A204.1 (cell line): ENCODE measurements around the gene GATA2.

Experiments
- FAIRE-seq: peaks from 2 replicates; lab custom pipeline; 2012; peaks lifted over from hg19 to GRCh38; lab: Jason Lieb, UNC

GATA2 gene

DNA sequence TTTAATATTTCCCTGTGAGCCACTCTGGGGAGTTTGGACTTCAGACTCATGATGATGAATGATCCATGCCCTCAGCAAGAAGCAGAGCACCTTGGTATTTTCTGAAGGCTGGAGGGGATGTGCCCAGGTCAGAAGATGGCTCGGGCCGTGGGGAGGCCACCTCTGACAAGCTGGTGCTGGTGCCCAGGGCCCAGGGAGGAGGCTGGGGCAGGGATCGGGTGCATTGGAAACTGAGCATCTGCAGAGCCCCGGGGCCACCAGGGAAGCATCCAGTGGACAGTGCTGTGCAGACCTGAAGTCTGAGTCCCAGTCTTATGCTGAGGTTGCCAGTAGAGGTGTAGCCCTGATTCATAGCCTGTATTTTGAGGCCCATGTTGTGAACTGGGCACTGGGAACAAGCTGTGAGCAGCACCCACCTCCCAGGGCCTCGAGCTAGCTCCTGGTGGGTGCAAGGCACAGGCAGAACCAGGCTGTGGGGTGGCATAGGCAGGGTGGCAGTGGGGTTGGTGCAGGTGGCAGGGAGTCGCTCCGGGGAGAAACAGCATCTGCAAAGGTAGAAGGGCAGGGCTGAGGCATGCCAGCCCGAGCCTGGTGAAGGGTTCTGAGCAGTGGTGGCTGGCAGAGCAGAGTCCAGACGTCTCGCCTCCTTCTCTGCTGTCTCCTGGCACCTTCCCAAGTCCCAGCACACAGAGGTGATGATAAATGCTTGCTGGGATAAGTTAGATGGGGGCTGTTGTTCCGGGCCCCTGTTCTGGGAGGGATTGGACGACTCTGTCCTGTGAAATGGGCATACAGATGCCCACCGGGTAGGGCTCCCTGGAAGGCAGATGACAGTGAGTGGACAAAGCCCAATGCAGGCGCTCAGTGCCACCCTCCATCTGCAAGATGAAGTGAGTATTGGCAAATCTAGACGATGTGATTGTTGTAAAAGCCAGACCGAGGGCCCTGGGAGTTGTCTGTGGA, 36.9 kb downstream of the GATA2 start:
- no peak for FAIRE-seq

DNA sequence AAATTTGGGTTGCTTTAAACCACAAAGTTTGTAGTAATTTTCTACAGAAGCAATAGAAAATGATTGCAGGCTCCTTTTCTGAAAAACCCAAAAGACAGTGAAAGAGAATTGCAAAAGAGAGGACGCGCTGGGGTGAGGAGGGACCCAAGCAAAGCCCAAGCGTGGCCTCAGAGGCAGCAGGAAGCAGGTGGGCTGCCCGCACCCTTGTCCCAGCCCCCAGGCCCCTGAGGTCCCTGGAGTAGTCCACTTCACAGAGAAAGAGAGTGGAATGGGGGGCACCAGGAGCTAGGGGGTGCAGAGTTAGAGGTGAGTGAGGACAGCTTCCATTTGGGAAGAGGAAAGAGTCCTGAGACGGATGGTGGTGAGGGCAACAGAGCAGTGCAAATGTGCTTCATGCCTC, 37.9 kb downstream of the GATA2 start:
- no peak for FAIRE-seq

- no peak for FAIRE-seq
Observed at GRCh38 chr3:128454310-128454618, 38.7 kb downstream of the GATA2 start.

DNA sequence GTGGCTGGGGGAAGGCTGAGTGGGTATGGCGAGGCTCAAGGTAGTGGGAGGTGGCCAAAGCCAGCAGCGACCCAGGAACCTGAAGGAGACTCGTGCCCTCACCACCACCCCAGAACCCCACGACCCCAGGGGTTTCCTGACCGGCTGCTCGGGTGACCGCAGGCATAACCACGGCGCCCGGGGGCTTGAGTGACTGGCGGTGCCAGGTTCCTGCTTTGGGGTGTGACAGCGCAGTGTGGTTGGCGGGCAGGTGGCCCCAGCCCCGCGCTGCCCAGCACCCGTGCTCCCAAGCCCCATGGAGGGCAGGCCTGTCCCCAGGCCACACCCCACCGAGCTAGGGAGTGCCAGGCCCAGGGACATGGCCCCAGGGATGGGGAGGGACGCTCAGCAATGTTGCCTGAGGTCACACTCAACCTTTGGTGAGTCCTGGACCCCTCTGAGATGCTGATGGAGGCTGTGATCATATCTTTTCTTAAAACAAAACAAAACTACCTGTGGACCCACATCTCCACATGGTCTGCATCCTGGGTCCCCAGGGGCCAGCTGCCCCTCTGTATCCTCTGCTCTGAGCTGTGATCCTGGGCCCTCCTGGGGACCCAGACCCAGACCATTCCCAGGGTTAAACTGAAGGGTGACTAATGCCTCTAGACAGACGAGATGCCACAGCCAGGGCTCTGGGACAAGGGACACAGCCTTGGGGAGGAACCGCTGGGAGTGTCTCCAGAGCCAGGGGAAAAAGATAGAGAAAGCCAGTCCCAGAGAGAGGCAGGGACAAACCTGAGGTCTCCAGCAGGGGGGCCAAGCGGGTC, 39.3 kb downstream of the GATA2 start:
- FAIRE-seq: no peak

- no peak for FAIRE-seq
Observed at GRCh38 chr3:128452678-128453275, 40.2 kb downstream of the GATA2 start.

DNA sequence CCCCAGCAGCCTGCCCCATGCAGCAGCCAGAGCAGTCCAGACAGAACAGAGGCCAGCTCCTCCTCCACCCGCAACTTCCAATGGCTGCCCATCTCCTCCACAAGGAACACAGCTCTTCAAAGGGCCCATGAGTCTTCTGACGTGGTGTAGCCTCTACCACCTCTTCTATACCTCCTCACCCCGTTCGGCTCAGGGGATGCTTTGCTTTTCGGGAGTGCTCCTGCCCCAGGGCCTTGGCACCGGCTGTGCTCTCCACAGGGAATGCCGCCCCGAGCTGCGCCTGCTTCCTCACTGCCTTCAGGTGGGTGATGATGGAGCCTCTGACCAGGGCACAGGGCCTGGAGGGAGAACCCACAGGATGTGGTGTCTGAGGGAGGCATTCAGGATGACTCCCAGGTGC, 40.9 kb downstream of the GATA2 start:
- no peak for FAIRE-seq

GRCh38 chr3:128449111-128449638, 43.8 kb downstream of the GATA2 start:
- no peak for FAIRE-seq

DNA sequence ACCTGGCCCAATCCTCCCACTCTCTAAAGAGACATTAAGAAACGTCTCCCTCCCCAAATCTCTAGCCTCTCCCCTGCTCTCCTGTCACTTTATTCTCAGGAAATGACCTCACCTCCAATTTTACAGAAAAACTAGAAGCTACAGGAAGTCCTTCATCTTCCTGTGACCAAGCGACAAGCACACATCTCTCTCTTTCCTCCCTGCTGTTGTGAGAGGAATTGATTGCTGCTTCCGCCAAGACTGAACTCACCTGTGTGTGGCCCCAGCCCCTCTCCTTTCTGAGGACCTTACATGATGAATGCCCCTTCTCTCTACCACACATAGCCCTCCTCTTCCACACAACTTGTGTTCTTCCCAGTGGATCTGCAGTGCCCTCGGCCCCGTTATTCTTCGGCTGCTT, 44.5 kb downstream of the GATA2 start:
- no peak for FAIRE-seq

- FAIRE-seq: no peak
Observed at GRCh38 chr3:128447561-128448013, 45.4 kb downstream of the GATA2 start.

DNA sequence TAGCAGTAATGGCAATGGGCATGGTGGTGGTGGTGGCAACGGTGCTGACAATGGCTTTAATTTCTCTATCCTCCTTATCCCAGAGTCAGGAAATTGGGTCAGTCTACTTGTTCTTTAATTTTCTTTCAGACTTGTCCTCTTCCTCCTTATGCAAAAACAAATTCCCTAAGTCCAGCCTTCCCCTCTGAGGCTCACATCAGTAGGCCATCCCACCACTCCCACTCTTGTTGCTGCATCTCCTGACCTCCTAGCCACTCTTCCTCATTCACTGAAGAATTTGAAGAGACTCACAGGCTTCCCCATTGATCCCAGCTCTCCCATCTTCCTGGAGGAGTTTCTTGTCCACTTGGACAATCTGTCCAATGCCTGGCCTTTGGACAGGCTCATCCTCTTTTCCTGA, 46.2 kb downstream of the GATA2 start:
- no peak for FAIRE-seq

GRCh38 chr3:128445357-128445756, 47.6 kb downstream of the GATA2 start:
- FAIRE-seq: no peak

GRCh38 chr3:128443771-128444170, 49.2 kb downstream of the GATA2 start:
- no peak for FAIRE-seq

DNA sequence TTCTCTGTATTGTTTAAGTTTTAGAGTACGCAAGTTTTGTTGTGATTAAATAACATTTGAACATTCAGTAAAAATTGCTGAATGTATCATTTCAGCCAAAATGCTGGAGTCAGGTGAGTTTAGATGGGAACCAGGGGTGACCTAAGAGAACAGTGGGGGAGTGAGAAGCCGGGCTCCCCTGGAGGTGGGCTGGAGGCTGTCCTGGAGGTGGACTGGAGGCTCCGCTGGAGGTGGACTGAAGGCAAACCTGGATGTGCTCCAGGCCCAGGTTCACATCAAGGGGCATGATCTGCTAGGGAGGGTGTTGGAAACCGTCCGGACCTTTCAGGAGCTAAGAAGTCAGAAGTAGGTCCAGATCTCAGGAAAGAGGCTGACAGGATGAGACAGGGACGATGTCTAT, 50.1 kb downstream of the GATA2 start:
- FAIRE-seq: no peak

GRCh38 chr3:128442070-128442469, 50.9 kb downstream of the GATA2 start:
- FAIRE-seq: no peak

DNA sequence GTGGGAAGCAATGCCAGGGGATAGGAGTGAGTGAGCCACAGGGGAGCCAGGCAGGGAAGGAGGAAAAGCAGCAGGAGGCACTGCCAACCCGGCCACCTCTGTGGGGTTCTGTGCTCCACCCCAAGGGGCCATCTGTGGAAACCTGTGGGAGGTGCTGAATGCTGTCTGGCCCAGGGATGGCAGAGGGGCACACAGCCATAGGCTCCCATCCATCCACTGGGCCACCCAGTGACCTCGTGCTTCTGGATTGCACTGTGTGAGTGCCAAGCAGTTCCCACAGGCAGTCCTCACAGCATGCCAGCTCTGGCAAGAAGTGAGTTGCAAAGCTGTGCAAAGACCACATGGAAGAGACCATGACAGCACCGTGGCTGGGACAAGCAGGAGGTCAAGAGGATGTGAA, 53.8 kb downstream of the GATA2 start:
- FAIRE-seq: no peak

GRCh38 chr3:128438488-128439072, 54.4 kb downstream of the GATA2 start:
- FAIRE-seq: no peak

GRCh38 chr3:128436214-128436613, 56.8 kb downstream of the GATA2 start:
- no peak for FAIRE-seq

- no peak for FAIRE-seq
Observed at GRCh38 chr3:128435561-128435960, 57.4 kb downstream of the GATA2 start.

GRCh38 chr3:128435058-128435457, 57.9 kb downstream of the GATA2 start:
- FAIRE-seq: no peak

DNA sequence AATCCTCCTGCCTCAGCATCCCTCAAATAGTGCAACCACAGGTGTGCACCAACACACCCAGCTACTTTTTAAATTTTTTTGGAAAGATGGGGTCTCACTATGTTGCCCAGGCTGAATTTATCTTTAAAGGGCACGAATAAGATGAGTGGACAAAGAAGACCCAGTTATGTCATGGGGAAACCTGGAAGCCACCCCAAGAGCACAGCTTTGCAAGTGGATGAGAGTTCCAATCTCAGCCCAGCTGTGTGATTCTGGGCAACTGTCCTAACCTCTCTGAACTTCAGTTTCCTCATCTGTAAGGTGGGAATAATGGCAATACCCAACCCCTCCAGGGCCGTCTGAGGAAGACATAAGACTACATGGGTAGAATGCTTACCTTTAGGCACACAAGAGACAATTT, 58.5 kb downstream of the GATA2 start:
- no peak for FAIRE-seq

DNA sequence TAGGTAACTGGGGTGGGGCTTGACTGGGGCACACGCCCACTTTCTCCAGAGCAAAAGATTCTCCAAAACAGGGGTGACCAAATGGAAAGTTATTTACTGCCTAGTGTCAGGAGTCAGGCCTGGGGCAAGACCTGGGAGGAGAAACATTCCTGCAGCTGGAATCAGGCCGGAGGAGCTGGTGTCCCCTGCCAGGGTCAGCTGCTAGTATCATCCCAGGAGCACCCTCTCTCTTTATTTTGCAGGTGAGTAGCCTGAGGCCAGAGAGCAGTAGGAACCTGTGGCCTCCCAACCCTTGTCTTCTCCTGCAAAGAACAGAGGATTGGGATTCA, 59.2 kb downstream of the GATA2 start:
- no peak for FAIRE-seq

DNA sequence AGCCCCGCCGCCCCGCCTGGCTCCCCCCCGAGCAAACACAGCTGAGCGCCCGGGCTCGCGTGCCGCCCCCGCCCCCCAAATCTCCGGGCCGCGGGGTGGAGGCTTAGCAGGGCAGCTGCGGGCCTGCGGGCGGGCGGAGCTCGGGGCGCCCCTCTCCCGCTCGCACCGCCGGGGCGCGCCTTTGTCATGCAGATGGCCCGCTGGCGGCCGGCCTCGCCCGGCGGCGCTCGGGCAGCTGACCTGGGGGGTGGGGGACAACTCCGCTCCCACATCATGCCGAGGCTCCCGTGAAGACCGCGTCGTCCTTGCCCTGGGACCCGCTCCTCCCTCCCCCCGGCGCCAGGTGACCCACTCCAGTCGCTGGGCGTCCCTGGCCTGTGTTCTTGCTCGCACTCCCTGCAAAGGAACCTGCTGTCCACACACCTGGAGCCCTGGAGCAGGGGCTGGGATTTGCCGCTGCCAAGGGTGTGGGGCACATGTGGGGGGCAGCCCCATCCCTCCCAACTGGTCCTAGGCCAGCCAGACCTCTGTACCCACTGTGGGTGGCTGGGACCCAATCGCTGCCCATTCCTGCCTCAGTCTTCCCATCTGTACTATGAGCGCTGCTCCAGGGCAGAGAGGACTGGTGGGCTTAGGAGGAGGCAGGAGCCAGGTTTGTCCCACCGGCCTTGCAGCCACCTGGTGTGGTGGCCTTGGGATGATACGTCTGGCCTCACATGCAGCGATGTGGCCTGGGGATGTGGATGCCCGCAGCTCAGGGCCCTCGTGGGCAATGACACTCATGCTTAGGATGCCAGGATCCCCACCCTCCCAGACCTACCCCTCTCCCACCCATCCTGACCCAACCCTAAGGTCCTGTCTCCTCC, 59.8 kb downstream of the GATA2 start:
- FAIRE-seq: no peak
